Gastrocnemius medialis (tissue), 4 donors: ENCODE results near the gene AMELX. TPM values are rescaled to one million over a fixed set of nuclear protein-coding genes. Genes with fewer than 3 reads are reported as not detected.
A peak's percentile ranks its signal among the peaks of the same experiment; 100 is the strongest.

ENCODE experiments used
- ATAC-seq, 2 donors: fragments of 150-250 bp; one replicate each; pipeline ENCODE4 v1.9.1; 2016
- DNase-seq, 2 donors: peaks; one replicate each; pipeline ENCODE4 v3.0.0-alpha.2; 2019
- H3K27ac ChIP-seq, 4 donors: fragments of 200-600 bp; sonication (generic); 1 replicate in 1 of 4; 2 replicates in 3 of 4; pipeline ENCODE4 v1.5.1; 2016 to 2018; ENCODE audit warnings: mild to moderate bottlenecking in 2 of 4, moderate library complexity in 1 of 4
- H3K27me3 ChIP-seq, 3 donors: fragments of 200-600 bp; sonication (generic) in 2 of 3; 1 replicate in 1 of 3; 2 replicates in 2 of 3; pipeline versions ENCODE4 v1.5.1 to v1.6.0; 2016 to 2019; ENCODE audit warnings: mild to moderate bottlenecking in 1 of 3, moderate library complexity in 1 of 3
- H3K36me3 ChIP-seq, 2 donors: fragments of 200-600 bp; sonication (generic) in 1 of 2; one replicate each; pipeline ENCODE4 v1.5.1; 2017 to 2018
- H3K4me1 ChIP-seq, 2 donors: fragments of 200-600 bp; sonication (generic) in 1 of 2; one replicate each; pipeline ENCODE4 v1.5.1; 2016 to 2017; ENCODE audit warnings: mild to moderate bottlenecking in 2 of 2
- H3K4me3 ChIP-seq, 4 donors: fragments of 200-600 bp; sonication (generic) in 3 of 4; 1 replicate in 1 of 4; 2 replicates in 3 of 4; pipeline ENCODE4 v1.5.1; 2016 to 2019; ENCODE audit warnings: mild to moderate bottlenecking in 2 of 4
- H3K9me3 ChIP-seq, 3 donors: fragments of 200-600 bp; sonication (generic) in 2 of 3; 1 replicate in 1 of 3; 2 replicates in 2 of 3; pipeline ENCODE4 v1.5.1; 2016 to 2019
- CTCF ChIP-seq, 5 experiments: fragments of 450-650 bp in 3 of 5; fragments of 200-600 bp in 2 of 5; sonication (generic) in 2 of 5; IDR thresholded peaks in 4 of 5; conservative IDR thresholded peaks in 1 of 5; 1 replicate in 4 of 5; 2 replicates in 1 of 5; pipeline ENCODE4 v1.5.1; 2016 to 2019; ENCODE audit warnings: antibody characterized with exemption in 5 of 5, mild to moderate bottlenecking in 3 of 5, moderate library complexity in 3 of 5
- POLR2A ChIP-seq, 2 donors: fragments of 450-650 bp; IDR thresholded peaks; one replicate each; pipeline ENCODE4 v1.6.1; 2017; ENCODE audit warnings: antibody characterized with exemption in 2 of 2, mild to moderate bottlenecking in 2 of 2, moderate library complexity in 2 of 2
- in situ Hi-C, 4 donors: fragments of 200-750 bp; cut with MboI; loops; one replicate each; pipeline versions ENCODE4 v1.15.0 to v1.8.0; 2017; ENCODE audit warnings: low sequenced_read_pairs in 4 of 4
- intact Hi-C: fragments of 100-400 bp; cut with DNase I; formaldehyde crosslinking; loops from one replicate; pipeline ENCODE4 v1.15.1; 2023; ENCODE audit warnings: low total_unique reads
- total RNA-seq, 4 donors: library from RNA; depleted of rRNA; stranded (reverse); fragments of >200 nt; gene quantifications; one replicate each; pipeline versions ENCODE4 v1.1.0 to v1.2.3, GENCODE V29; 2016

AMELX gene
- total RNA-seq, 4 donors from 2014 or later = not detected

GRCh38 chrX:11257711-11258110, 35.5 kb upstream of the AMELX start:
- H3K27ac ChIP-seq = no peak overlapping the region
- ATAC-seq (no peak), DNase-seq (no peak)
- no peaks in the 10 kb centered on the region for H3K27me3 ChIP-seq
- no peaks in the 10 kb centered on the region for H3K4me1 ChIP-seq
- in situ Hi-C loops = no loop called here
- intact Hi-C loops = no loop called here
- H3K4me3 ChIP-seq = no peak overlapping the region
- TF ChIP-seq CTCF (IDR thresholded peaks at IDR 0.05 in 4 of 5, conservative IDR thresholded peaks at IDR 0.05 in 1 of 5) = no peak
- TF ChIP-seq POLR2A (IDR thresholded peaks at IDR 0.05) = no peak
- no peaks in the 10 kb centered on the region for H3K36me3 ChIP-seq
- H3K9me3 ChIP-seq = no peaks in the 10 kb centered on the region

GRCh38 chrX:11259437-11259836, 33.8 kb upstream of the AMELX start:
- in situ Hi-C loops (no loop called here), intact Hi-C loops (no loop called here)
- no peak for ATAC-seq
- Histone ChIP-seq H3K27me3 (no peaks in the 10 kb centered on the region), H3K9me3 (no peaks in the 10 kb centered on the region), H3K4me1 (no peaks in the 10 kb centered on the region), H3K36me3 (no peaks in the 10 kb centered on the region), H3K4me3 (no peak overlapping the region), H3K27ac (no peak overlapping the region)
- TF ChIP-seq POLR2A (IDR thresholded peaks at IDR 0.05) (no peak), CTCF (IDR thresholded peaks at IDR 0.05 in 4 of 5, conservative IDR thresholded peaks at IDR 0.05 in 1 of 5) (no peak)
- no peak for DNase-seq

- in situ Hi-C loops = no loop called here
- DNase-seq (no peak), ATAC-seq (no peak)
- TF ChIP-seq CTCF (IDR thresholded peaks at IDR 0.05 in 4 of 5, conservative IDR thresholded peaks at IDR 0.05 in 1 of 5) (no peak), POLR2A (IDR thresholded peaks at IDR 0.05) (no peak)
- Histone ChIP-seq H3K36me3 (no peaks in the 10 kb centered on the region), H3K4me1 (peaks cover 0 to 5% of the 10 kb centered on the region in 2 donors), H3K27ac (no peak overlapping the region), H3K27me3 (no peaks in the 10 kb centered on the region), H3K4me3 (no peak overlapping the region), H3K9me3 (no peaks in the 10 kb centered on the region)
- intact Hi-C loops = loop anchor here (10.0 kb wide), 1 partner anchor 84 kb away; no protein-coding TSS in a partner anchor
Observed at GRCh38 chrX:11261260-11261659, 32.0 kb upstream of the AMELX start.

- ATAC-seq = no peak
- Histone ChIP-seq H3K27me3 (no peaks in the 10 kb centered on the region), H3K27ac (peak overlapping the region; percentile 2 to 64 (median 54)), H3K36me3 (no peaks in the 10 kb centered on the region), H3K4me3 (peak overlapping the region in 3 of 4 donors; percentile 8 to 49 (median 40)), H3K4me1 (peaks cover 5 to 6% of the 10 kb centered on the region in 2 donors), H3K9me3 (no peaks in the 10 kb centered on the region)
- intact Hi-C loops = loop anchor here (10.0 kb wide), 1 partner anchor 80 kb away; no protein-coding TSS in a partner anchor
- no peak for DNase-seq
- in situ Hi-C loops = no loop called here
- no peak for TF ChIP-seq POLR2A (IDR thresholded peaks at IDR 0.05)
- no peak for TF ChIP-seq CTCF (IDR thresholded peaks at IDR 0.05 in 4 of 5, conservative IDR thresholded peaks at IDR 0.05 in 1 of 5)
Observed at GRCh38 chrX:11264925-11265324, 28.3 kb upstream of the AMELX start.

GRCh38 chrX:11265352-11265751, 27.9 kb upstream of the AMELX start:
- no peak for TF ChIP-seq CTCF (IDR thresholded peaks at IDR 0.05 in 4 of 5, conservative IDR thresholded peaks at IDR 0.05 in 1 of 5)
- Histone ChIP-seq H3K4me1 (peaks cover 5 to 6% of the 10 kb centered on the region in 2 donors), H3K9me3 (no peaks in the 10 kb centered on the region), H3K27ac (peak overlapping the region; percentile 2 to 64 (median 54)), H3K27me3 (no peaks in the 10 kb centered on the region), H3K36me3 (no peaks in the 10 kb centered on the region), H3K4me3 (peak overlapping the region; percentile 8 to 49 (median 32))
- ATAC-seq (peak in 1 of 2 donors; percentile 42), DNase-seq (no peak)
- in situ Hi-C loops = no loop called here
- intact Hi-C loops = loop anchor here (10.0 kb wide), 1 partner anchor 79 kb away; no protein-coding TSS in a partner anchor
